ENCODE data around the gene ZNF485.
"Not testable (repeated sequence)": the region's sequence is repeated elsewhere in the genome, so short reads cannot be mapped to it uniquely, and the experiment has no call there.

Gene ZNF485

GRCh38 chr10:43605850-43606322, 352 bp upstream of the ZNF485 start:
- no peak for DNase-seq (ENCODE audit: low read depth in 2 of 2)

GRCh38 chr10:43607199-43607573, 948 bp downstream of the ZNF485 start:
- no peak for DNase-seq (ENCODE audit: low read depth in 2 of 2)

GRCh38 chr10:43610636-43611035, 4.4 kb downstream of the ZNF485 start:
- no peak for DNase-seq (ENCODE audit: low read depth in 2 of 2)

- no peak for DNase-seq (ENCODE audit: low read depth in 2 of 2)
These were observed 10.6 kb downstream of the ZNF485 start for GRCh38 chr10:43616697-43617370.

- no peak for DNase-seq (ENCODE audit: low read depth in 2 of 2)
These were observed 13.1 kb downstream of the ZNF485 start for GRCh38 chr10:43619368-43619767.

GRCh38 chr10:43622038-43622437, 15.8 kb downstream of the ZNF485 start:
- no peak for DNase-seq (ENCODE audit: low read depth in 2 of 2)

GRCh38 chr10:43623351-43623750, 17.1 kb downstream of the ZNF485 start:
- DNase-seq (ENCODE audit: low read depth in 2 of 2): no peak

- no peak for DNase-seq (ENCODE audit: low read depth in 2 of 2)
These were observed 21.7 kb downstream of the ZNF485 start for GRCh38 chr10:43627942-43628341.

- no peak for DNase-seq (ENCODE audit: low read depth in 2 of 2)
These were observed 22.7 kb downstream of the ZNF485 start for GRCh38 chr10:43628956-43629355.

- not testable (repeated sequence) for DNase-seq (ENCODE audit: low read depth in 2 of 2)
These were observed 29.6 kb downstream of the ZNF485 start for GRCh38 chr10:43635816-43636215.

- DNase-seq (ENCODE audit: low read depth in 2 of 2): no peak
These were observed 34.4 kb downstream of the ZNF485 start for GRCh38 chr10:43640603-43641002.

GRCh38 chr10:43644252-43644651, 38.0 kb downstream of the ZNF485 start:
- DNase-seq (ENCODE audit: low read depth in 2 of 2): no peak

GRCh38 chr10:43645866-43646265, 39.6 kb downstream of the ZNF485 start:
- DNase-seq (ENCODE audit: low read depth in 2 of 2): no peak

GRCh38 chr10:43647576-43647975, 41.3 kb downstream of the ZNF485 start:
- DNase-seq (ENCODE audit: low read depth in 2 of 2): no peak

GRCh38 chr10:43648095-43648397, 41.8 kb downstream of the ZNF485 start:
- no peak for DNase-seq (ENCODE audit: low read depth in 2 of 2)

- peak; percentile 66 to 72 for DNase-seq (ENCODE audit: low read depth in 2 of 2)
These were observed 42.4 kb downstream of the ZNF485 start, which contains the start of gene ZNF32 for GRCh38 chr10:43648398-43649184. TSS of gene ZNF32 (minus strand) at chr10:43648881. CDS start at chr10:43646133, 2,748 bp downstream.

GRCh38 chr10:43649185-43649523, 42.9 kb downstream of the ZNF485 start:
- DNase-seq (ENCODE audit: low read depth in 2 of 2): no peak

GRCh38 chr10:43653746-43654145, 47.5 kb downstream of the ZNF485 start:
- no peak for DNase-seq (ENCODE audit: low read depth in 2 of 2)

GRCh38 chr10:43655311-43655710, 49.1 kb downstream of the ZNF485 start:
- DNase-seq (ENCODE audit: low read depth in 2 of 2): no peak

- no peak for DNase-seq (ENCODE audit: low read depth in 2 of 2)
These were observed 52.0 kb downstream of the ZNF485 start for GRCh38 chr10:43658227-43658626.

GRCh38 chr10:43665054-43665453, 58.8 kb downstream of the ZNF485 start:
- DNase-seq (ENCODE audit: low read depth in 2 of 2): no peak

GRCh38 chr10:43666552-43666951, 60.3 kb downstream of the ZNF485 start:
- no peak for DNase-seq (ENCODE audit: low read depth in 2 of 2)

GRCh38 chr10:43667317-43667731, 61.1 kb downstream of the ZNF485 start:
- no peak for DNase-seq (ENCODE audit: low read depth in 2 of 2)

Data from activated CD4-positive, alpha-beta T cell treated with anti-CD3 and anti-CD28 coated beads for 24 hours (primary cell).